ENCODE data around the gene RBM44.
"Not testable (repeated sequence)": the region's sequence is repeated elsewhere in the genome, so short reads cannot be mapped to it uniquely, and the experiment has no call there.

The RBM44 gene

GRCh38 chr2:237786936-237787335, 11.6 kb upstream of the RBM44 start:
- no peak for DNase-seq

GRCh38 chr2:237790353-237790752, 8.2 kb upstream of the RBM44 start:
- no peak for DNase-seq

GRCh38 chr2:237791977-237792727, 6.4 kb upstream of the RBM44 start:
- no peak for DNase-seq

DNA sequence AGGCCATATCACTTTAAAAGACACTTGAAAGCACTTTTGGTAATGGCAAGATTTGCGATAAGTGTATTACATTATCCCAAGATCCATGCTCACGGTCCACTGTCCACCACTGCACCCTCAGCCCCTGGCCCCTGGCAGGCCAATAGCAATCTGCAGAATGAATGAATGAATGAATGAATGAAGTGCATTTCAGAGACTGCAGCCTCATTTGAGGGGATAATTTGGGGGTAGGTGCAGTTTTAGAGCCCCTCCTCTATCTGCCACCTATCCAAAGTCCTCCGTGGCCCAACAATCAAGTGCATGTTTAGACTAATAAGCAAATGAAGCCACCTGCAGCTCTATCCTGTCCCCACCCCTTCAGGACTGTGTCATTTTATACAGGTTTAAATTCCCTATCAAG, 1.3 kb upstream of the RBM44 start:
- no peak for DNase-seq

- no peak for DNase-seq
Measured at GRCh38 chr2:237799060-237799428, 465 bp downstream of the RBM44 start.

DNA sequence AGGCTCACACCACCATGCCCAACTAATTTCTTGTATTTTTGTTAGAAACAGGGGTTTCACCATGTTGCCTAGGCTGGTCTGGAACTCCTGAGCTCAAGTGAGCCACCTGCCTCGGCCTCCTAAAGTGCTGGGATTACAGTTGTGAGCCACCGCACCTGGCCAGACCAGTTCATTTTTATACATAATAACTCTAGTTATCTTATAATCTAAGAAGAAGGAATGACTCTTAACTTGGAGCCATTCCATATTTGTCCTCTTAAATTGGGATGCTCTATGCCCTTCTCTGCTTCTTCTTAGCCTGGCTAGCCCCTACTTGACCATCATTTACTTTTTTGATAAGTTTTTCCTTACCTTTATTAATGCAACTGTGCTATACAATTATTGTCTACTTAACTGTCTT, 2.9 kb downstream of the RBM44 start:
- no peak for DNase-seq

- no peak for DNase-seq
Measured at GRCh38 chr2:237806334-237806733, 7.8 kb downstream of the RBM44 start.

GRCh38 chr2:237815637-237816036, 17.1 kb downstream of the RBM44 start:
- DNase-seq, result no peak

GRCh38 chr2:237816531-237816930, 18.0 kb downstream of the RBM44 start:
- DNase-seq, result no peak

- no peak for DNase-seq
Measured at GRCh38 chr2:237818066-237818473, 19.5 kb downstream of the RBM44 start.

DNA sequence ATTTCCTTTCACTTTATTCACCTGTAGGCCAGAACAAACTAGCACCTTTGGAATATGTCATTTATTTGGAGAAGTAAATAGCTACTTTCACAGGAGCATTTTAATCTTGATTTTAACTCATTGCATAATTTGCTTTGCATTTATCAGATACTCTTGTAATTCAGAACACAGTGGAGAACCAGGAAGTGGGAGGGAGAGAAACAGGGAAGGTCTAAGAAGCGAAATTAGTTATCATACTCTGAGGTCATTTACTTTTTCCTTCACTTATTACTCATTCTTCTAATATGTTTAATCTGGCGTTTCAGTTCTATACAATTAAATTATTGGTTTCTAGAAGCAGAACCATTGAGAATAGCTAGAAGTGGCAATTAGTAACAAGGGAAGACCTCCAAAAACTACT, 20.7 kb downstream of the RBM44 start:
- DNase-seq, result no peak

- no peak for DNase-seq
Measured at GRCh38 chr2:237820421-237820820, 21.8 kb downstream of the RBM44 start.

DNA sequence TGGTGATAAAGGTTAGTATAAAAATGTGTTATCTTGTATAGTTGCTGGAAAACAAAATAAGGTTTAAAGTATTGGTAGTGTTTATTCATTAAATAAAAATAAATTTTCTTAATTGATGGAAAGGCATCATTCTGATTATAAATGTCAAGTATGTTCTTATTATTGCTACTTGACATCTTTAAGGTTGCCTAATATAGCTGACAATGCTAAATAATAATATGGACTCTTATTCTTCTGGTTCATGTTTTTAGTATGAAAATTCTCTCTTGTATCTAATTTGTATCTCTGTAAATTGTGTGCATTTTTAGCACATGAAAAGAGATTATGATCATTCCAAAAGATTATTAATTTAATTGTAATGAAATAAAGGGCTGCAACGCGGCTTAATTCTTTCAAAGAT, 25.0 kb downstream of the RBM44 start:
- no peak for DNase-seq

DNA sequence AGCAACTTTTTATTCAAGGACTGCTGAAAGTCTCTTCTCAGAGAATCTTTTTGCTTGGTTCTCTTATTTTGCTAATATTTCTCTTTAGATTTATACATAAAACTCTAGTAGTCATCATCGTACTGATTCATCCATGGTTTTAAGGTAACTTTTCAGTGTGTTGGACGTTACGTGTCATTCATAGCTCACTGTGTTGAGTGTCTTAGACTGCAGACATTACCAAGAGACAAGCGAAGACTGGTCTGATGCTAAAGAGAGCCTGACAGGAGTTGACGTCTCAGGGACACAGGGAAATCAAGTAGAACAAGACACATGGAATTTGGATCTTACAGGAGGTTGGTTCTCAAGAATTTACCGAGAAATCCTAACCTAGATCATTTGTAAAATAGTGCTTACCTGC, 25.5 kb downstream of the RBM44 start:
- DNase-seq, result no peak

- no peak for DNase-seq
Measured at GRCh38 chr2:237827421-237827987, 28.9 kb downstream of the RBM44 start.

GRCh38 chr2:237830522-237830921, 31.9 kb downstream of the RBM44 start:
- no peak for DNase-seq

DNA sequence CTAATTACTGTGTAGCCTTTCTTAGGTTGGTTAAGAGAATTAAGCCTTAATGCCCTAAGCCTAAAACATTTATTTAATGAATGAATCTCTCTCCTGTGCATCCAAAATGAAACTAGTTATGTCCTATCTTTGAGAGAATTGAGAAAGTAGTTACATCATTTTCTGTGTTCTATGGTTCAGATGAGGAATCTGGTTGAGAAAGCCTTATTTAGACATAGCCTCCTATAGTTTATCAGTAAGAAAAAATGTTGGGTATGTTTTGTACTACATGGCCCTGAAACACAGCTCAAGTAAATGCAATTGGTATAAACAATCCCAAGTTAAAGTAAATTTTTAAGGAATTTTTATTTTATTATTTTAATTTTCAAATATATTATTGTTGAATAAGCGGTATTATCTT, 35.0 kb downstream of the RBM44 start:
- DNase-seq, result no peak

DNA sequence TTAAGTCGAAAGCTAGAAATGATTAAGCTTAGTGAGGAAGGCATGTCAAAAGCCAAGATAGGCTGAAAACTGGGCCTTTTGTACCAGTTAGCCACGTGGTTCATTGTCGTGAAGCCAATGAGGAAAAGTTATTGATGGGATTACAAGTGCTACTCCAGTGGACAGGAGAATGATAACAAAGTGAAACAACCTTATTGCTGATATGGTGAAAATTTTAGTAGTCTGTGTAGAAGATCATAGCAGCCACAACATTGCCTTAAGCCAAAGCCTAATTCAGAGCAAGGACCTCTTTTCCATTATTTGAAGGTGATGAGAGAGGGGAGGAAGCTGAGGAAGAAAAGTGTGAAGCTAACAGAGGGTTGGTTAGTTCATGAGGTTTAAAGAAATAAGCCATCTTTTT, 36.8 kb downstream of the RBM44 start:
- no peak for DNase-seq

DNA sequence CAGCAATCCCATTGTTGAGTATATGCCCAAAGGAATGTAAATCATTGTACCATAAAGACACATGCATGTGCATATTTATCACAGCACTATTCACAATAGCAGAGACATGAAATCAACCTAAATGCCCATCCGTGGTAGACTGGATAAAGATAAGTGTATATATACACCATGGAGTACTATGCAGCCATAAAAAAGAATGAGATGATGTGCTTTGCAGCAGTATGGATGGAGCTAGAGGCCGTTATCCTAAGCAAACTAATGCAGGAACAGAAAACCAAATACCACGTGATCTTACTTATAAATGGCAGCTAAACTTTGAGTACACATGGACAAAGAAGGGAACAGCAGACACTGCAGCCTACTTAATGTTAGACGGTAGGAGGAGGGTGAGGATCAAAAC, 42.5 kb downstream of the RBM44 start:
- DNase-seq, result no peak

DNA sequence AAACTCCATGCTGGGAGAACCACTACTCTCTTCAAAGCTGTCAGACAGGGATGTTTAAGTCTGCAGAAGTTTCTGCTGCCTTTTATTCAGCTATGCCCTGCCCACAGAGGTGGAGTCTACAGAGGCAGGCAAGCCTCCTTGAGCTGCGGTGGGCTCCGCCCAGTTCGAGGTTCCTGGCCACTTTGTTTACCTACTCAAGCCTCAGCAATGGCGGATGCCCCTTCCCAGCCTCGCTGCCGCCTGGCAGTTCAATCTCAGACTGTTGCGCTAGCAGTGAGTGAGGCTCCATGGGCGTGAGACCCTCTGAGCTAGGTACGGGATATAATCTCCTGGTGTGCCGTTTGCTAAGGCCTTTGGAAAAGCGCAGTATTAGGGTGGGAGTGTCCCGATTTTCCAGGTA, 50.4 kb downstream of the RBM44 start:
- not testable (repeated sequence) for DNase-seq

DNA sequence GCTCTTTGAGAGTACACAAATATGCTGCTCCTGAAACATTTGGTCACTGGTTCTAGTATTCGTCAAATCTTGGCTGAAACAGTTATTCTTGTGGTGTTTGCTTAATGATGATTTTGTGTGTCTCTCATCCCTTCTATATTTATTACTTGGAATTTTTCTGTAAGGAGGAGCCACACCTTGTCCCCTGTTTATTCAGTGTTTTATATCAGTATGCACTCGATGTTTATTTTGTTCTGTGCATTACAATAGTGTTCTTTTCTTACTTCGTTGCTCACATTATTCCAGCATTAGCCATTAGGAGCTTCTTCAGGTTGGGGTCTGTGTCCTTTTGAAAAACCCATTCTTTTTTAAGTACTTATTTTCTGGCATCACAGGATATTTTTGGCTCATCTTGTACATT, 55.7 kb downstream of the RBM44 start:
- no peak for DNase-seq

DNA sequence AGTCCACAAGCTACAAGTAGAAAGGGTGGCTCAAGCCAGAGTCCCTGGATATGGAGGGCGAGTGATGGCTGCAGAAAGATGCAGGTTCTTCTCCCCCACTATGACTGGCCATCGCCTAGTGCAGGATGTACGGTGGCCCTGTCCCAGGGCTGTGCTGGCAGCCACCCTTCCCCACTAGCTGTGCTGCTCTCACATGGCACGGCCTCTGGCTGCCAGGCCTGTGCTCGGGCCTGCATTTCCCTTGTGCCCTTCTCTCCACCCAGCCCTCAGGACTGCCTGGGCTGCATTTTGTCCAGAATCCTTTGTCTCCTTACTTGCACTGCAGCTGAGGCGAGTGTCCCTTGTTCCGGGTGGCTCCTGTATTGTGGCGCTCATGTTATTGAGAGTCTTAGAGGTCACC, 59.2 kb downstream of the RBM44 start:
- no peak for DNase-seq

GRCh38 chr2:237858294-237859081, 59.9 kb downstream of the RBM44 start:
- DNase-seq, result peak; percentile 24

DNA sequence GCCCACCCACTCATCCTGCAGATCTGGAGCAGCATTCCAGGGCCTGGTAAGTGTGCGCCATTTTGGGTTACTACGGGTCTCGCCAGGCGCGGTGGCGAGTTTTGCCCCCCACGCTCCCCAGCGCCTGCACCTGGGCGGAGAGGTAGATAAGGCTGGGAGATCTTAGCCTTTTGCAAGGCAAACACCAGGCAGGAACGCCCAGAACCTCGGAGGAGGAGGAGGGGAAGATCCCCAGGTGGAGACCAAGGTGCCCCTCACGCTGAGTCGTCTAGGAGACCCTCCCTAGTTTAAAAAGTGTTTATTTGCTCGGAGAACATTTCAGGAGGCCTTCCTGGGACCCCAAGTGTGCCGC, 60.5 kb downstream of the RBM44 start:
- DNase-seq, result no peak
